Fibroblast of pulmonary artery (primary cell): ENCODE measurements around the gene RNF181.
"Not testable (repeated sequence)": the region's sequence is repeated elsewhere in the genome, so short reads cannot be mapped to it uniquely, and the experiment has no call there.

Experiments used
- DNase-seq: peaks from one replicate; pipeline ENCODE4 v3.0.0-alpha.2; 2010; ENCODE audit warnings: low read depth
- H3K4me3 ChIP-seq: replicated peaks from 2 replicates; pipeline ENCODE4 v1.5.1; 2011; ENCODE audit warnings: low read depth, mild to moderate bottlenecking, control low read depth, low read length, moderate library complexity
- TF ChIP-seq, protein P1 (sequence below): IDR thresholded peaks from 2 replicates; pipeline ENCODE4 v1.5.1; 2011; ENCODE audit warnings: mild to moderate bottlenecking, control low read depth, low read length, inconsistent platforms; ENCODE audit errors: missing control alignments

Gene RNF181

DNA sequence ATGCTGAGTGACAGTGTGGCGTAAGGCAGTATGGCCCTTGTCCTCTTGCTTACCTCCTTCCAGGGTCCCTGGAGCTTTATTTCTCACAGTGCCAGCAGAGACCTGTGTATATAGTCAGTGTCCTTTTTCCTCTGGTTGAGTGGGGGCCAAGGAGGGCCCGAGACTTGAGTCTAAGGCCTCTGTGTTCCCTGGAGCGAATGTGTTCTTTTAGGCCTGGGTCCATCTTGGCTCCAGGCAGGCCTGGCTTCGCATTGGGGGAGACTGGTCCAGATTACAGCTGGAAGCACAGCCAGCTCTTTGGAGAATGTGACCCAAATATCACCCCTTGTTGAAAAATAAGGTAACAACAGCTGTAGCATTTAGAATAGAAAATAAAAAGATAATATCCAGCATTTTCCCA, 6.4 kb upstream of the RNF181 start:
- no peak for DNase-seq
- TF ChIP-seq, protein P1, sequence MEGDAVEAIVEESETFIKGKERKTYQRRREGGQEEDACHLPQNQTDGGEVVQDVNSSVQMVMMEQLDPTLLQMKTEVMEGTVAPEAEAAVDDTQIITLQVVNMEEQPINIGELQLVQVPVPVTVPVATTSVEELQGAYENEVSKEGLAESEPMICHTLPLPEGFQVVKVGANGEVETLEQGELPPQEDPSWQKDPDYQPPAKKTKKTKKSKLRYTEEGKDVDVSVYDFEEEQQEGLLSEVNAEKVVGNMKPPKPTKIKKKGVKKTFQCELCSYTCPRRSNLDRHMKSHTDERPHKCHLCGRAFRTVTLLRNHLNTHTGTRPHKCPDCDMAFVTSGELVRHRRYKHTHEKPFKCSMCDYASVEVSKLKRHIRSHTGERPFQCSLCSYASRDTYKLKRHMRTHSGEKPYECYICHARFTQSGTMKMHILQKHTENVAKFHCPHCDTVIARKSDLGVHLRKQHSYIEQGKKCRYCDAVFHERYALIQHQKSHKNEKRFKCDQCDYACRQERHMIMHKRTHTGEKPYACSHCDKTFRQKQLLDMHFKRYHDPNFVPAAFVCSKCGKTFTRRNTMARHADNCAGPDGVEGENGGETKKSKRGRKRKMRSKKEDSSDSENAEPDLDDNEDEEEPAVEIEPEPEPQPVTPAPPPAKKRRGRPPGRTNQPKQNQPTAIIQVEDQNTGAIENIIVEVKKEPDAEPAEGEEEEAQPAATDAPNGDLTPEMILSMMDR: no peak
- H3K4me3 ChIP-seq: no peak overlapping the region

DNA sequence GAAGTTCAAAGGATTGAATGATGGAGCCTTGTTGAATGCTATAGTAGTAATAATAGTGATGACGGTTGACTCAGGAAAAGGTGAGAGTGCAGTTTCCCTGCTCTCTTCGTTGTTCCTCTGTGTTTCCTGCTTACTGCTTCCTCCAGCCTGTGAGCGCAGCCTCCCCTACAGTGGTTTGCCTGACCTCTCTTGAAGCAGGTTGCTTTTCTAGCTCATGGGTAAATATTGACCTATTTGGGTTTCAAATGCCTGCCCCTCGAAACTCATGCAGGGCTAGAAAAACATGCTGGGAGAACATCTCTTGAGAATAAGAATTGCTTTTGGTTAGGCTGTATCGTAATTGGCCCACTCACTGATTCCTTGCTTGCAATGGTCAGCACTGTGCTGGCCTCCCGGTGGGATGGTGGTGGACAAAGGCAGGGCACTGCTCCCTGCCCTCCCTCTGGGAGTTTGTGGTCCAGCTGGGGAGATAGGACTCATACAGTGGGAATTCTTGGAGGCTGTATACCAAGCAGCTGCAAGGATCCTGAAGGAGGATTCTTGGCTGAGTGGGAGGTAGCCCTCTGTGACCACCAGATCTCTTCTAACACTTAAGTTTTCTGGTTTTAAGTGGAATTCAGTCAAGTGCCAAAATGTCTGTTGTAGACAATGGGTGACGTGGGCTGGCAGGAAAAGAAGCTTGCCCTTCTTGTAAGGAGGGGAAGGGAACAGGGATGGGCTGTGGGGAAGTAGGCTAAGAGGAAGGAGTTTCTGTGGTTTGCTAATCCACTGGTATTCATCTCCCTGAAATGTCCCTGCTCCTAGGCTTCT, 5.4 kb upstream of the RNF181 start:
- H3K4me3 ChIP-seq: no peak overlapping the region
- DNase-seq: peak; percentile 99
- TF ChIP-seq, protein P1: no peak

DNA sequence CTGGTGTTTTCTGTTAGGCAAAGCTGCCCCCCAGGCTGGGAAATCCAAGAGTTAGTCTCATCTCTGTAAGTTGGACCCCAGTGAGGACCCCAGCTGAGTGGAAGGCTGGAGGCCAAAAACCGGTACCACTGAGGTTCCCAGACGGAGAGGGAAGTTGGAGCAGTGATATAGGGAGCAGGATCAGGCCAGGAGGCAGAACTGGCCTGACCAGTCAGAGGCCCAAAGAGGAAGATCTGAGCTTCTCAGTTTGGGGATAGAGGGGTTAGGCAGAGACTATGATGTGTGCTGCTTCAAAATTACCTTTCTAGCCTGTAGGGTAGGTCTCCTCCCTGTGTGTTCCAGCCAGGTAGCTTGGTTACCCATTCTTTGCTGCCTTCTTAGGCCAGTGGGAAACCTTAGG, 4.6 kb upstream of the RNF181 start:
- TF ChIP-seq, protein P1: no peak
- DNase-seq: no peak
- peak overlapping the region; percentile 4 for H3K4me3 ChIP-seq

DNA sequence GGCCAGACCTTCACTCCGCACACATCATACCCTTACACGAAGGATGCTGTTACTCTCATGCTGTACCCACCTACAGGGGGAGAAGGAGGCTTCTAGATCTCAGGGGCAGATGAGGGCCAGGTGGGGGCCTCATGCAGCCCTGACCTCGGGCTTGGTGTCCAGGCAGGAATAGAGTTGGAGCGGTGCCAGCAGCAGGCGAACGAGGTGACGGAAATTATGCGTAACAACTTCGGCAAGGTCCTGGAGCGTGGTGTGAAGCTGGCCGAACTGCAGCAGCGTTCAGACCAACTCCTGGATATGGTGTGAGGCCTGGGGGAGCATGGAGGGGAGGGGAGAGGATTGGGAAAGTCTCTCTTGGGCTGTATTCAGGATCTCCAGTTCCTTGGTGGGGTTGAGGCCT, 4.0 kb upstream of the RNF181 start:
- no peak overlapping the region for H3K4me3 ChIP-seq
- TF ChIP-seq, protein P1: no peak
- no peak for DNase-seq

DNA sequence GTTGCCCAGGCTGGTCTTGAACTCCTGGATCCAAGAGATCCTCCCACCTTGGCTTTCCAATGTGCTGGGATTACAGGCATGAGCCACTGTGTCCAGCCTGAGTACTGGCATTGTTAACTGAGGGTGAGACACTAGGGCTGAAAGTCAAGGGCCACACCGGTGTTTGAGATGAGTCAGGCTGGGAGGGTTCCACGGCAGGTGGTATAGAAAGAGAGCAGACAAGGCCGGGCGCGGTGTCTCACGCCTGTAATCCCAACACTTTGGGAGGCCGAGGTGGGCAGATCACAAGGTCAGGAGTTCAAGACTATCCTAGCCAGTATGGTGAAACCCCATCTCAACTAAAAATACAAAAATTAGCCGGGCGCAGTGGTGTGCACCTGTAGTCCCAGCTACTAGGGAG, 3.2 kb upstream of the RNF181 start:
- DNase-seq, H3K4me3 ChIP-seq: not testable (repeated sequence)

DNA sequence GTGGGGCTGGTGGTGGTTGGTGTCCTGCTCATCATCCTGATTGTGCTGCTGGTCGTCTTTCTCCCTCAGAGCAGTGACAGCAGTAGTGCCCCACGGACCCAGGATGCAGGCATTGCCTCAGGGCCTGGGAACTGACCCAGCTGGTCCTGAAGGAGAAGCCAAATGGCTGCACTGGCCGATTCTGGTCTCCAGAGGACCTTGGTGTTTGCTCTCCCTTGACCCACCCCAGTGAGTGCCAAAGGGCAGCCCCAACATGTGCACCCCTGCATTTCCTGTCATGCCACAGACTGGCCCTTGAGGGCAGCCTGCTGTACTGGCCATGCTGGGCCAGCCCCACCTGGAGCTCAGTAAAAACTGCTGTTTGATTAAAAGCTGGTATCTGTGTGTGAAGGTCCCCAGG, 2.5 kb upstream of the RNF181 start:
- TF ChIP-seq, protein P1: no peak
- no peak overlapping the region for H3K4me3 ChIP-seq

DNA sequence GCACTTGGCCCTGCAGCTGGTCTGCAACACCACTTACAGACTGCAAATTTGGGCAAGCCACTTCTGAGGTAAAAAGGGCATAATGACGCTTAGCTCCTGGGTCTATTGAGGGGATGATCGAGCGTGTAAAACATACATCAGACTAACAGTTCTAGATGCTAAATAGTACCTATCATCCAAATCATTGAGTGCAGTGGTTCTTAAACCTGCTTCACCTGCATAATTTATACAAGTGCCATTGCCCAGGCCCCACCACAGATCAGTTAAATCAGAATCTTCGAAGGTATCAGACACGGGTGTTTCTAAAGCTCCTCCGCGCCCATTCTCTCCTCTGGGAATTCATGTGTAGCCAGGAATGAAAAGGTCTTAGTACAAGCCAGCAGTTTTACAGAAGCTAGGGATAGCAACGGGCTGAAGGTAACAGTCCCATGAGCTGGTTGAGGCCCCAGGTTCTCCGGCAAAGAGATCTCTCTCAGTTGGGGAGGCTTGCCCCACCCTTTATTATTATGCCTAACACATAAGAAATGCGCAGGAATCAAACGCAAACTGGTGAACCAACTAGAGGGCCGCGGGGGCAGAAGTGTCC, 737 bp upstream of the RNF181 start:
- TF ChIP-seq, protein P1: no peak
- peak overlapping the region; percentile 99 for H3K4me3 ChIP-seq
- no peak for DNase-seq

More for the DNA sequence above, 2.5 kb upstream of the RNF181 start:
- no peak for DNase-seq
